Colon (tissue), 2 donors: ENCODE data around the gene HLCS.

ENCODE experiments used
- FAIRE-seq: peaks from 2 replicates; lab custom pipeline; 2012; peaks lifted over from hg19 to GRCh38; lab: Jason Lieb, UNC
- donor health status: control.
- donor health status: control.

The HLCS gene

DNA sequence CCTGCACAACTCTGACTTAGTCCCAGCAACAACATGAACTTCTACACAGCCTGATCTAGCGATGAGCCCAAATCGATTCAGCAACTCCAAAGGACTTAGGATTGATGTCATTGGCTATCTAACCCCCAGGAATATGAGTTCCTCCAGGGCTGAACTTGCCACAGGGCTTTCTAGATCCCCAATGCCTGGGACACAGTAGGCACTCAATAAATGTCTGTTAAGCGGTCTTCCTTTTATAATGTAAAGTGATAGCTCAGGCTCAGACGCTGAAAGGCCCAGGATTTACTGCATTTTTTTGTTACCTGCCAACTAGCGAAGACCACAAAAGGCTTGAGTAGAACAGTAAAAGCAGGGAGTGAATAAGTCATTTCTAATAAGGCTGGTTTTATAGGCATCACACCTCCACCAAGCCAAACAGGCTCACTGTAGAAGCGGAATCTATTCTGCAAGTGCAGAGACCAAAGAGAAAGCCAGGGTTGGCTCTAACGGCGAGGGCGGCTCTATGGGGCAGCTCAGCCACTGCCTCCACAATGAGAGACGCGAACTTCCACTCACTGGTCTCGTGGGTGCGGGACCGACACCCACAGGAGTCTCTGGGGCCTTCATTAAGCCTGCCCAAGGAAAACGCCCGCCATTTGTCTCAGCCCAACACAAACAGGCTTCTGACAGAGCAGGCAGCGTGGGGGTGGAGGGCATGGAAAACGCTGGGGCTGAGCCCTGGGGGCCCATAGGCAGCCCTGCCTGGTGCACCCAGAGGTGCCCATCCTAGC lies 52.0 kb downstream of the HLCS start:
- no peak for FAIRE-seq

DNA sequence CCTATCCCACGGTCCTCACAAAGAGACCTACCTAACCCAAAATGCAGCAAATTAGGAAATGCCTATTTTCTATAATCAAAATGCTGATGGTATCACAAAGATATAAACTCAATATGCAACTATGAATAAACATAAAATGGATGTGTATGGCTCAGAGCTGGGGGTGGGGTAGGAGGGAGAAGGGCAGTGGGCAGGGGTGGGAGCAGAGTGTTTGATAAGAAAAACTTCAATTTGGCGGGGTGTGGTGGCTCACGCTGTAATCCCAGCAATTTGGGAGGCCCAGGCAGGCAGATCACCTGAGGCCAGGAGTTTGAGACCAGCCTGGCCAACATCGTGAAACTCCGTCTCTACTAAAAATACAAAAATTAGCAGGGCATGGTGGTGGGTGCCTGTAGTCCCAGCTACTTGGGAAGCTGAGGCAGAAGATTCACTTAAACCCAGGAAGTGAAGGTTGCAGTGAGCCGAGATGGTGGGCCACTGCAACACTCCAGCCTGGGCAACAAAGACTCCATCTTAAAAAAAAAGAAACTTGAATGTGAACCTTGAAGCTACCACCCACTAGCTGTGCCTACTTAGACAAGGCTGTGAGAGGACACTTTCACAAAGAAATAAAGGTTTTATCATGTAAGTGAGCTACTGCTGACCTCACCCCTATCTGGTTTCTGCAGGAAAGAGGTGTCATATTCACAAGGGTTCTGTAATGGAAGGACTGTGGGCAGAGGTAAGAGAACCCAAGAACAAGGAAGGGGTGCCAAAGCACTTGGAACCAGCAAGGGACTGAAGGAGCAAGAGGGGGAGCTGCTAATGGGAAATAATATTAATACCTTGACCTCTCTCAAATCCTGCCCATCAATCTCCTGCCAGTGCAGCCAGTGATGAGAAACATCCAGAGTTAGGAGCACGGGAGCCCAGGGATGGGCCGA lies 53.0 kb downstream of the HLCS start:
- no peak for FAIRE-seq

DNA sequence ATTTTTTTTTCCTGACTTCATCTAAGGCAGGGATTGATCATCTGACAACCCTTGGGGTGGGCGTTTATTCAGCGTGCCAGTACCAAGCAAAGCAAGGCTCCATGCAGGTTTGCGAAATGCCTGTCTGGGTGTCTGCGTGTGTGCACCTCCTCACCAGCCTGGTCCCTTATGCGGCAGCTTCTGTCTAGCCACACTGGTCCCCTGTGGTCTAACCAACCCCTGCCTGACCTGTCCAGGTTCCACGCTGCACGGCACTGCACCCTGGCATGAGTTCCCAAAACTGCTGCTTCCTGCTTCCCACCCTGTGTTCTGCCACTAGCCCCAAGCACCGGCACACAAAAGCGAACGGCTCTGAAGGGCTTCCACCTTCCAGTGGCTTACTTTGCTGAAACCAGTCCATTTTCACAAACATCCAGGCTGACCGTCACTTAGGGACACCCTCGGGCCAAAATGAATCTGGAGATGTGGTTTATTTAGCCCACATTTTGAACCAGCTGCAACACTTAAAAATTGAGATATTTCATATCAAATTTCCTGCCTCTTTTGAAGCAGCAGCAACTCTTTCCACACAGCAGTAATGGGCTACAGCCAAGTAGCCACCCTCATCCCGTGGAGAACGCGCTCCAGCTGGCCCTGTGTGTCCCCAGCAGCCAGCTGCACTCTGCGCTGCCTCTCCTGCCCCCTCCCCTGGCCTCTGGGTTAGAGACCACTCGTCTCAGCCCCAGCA lies 55.7 kb downstream of the HLCS start:
- no peak for FAIRE-seq

DNA sequence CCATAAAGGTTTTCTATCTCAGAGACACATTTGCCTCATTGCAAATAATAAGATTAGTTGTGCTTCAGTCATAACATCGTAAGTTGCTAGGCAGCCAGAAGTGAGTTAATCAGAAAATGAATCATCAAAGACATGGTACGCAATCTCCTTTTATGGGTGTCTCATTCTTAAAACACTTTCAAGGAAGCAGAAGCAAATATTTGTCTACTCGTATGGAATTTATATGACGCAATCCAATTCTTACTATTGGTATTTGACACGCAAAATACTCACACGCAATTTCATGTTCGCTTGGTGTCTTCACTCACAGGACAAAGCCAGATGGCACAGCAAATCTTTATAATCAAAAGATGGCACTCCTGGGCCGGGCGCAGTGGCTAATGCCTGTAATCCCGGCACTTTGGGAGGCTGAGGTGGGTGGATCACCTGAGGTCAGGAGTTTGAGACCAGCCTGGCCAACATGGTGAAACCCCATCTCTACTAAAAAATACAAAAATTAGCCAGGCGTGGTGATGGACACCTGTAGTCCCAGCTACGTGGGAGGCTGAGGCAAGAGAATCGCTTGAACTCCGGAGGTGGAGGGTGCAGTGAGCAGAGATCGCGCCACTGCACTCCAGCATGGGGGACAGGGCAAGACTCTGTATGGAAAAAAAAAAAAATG lies 56.4 kb downstream of the HLCS start:
- FAIRE-seq: peak; percentile 10

DNA sequence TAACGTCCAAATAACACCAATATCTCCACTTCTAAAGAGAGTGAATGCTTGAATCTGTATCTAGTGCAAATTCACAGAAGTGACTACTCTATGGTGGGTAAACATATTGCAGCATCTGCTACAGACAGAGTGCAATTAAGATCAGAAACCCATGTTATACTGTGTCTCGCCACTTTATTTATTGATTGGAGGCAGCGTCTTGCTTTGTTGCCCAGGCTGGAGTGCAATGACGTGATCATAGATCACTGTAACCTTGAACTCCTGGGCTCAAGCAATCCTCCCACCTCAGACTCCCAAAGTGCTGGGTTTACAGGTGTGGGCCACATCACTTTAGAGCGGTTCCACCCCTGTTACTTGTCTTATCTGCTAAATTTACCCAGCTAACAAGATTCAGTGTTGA lies 57.0 kb downstream of the HLCS start:
- no peak for FAIRE-seq

DNA sequence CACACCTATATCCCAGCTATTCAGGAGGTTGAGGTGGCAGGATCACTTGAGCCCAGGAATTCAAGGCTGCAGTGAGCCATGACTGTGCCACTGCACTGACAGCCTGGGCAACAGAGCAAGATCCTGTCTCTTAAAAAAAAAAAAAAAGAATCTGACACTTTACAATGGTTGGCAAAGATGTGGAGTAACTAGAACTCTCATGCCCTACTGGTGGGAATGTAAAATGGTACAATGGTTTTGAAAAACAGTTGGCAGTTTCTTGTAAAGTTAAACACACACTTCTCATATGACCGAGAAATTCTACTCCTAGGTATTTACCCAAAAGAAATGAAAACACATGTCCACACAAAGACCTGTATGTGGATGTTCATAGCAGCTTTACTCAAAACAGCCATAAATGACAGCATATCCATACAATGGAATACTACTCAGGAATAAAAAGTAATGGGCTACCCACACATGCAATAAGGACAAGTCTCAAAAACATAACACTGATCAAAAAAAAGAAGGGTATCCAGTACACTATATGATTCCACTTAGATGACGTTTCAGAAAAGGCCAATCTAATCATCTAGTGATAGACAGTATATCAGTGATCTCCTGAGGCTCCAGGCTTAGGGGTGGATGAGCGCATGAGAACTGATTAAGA lies 58.1 kb downstream of the HLCS start:
- FAIRE-seq: no peak

DNA sequence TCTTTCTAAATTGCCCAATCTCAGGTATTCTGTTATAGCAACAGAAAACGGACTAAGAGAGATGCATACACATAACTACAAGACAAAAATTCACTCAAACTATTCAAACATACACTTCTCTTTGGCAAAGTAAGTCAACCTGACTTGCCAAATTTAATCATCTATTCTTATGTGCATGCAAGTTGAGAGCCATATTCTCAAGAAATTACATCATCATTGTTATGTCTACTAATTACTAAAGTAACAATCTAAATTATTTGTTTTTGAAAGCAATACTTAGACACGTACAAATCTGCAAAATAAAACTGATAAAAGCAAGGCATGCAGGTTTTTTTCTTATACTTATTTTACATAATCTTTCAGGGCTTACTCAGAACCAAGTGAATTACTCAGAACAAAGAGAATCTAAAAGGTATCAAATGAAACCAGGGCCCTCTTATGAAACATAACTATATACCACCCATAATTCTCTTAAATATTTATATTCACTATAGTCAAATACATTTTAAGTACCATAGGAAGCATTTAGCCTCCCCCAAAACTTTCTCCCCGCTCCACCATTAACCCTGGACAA lies 62.3 kb downstream of the HLCS start:
- FAIRE-seq: no peak

DNA sequence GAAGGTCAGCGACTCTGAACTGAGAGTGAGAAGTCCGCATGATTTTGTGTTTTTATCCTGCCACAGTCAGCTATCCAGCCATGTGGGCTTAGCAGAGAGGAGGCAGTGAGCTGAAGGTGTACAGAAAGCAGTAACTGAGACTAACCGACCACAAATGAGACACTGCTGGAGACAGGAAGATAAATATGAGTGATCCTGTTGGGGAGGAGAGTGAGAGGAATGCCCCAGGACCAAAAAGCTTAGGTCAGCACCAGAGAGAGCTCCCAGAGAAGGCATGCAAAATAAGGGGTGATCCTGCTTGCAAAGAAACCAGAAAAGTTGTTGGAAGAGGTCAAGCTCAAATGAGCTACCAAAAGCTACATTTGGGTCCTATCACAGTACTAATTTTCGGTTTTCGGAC lies 63.7 kb downstream of the HLCS start:
- no peak for FAIRE-seq

DNA sequence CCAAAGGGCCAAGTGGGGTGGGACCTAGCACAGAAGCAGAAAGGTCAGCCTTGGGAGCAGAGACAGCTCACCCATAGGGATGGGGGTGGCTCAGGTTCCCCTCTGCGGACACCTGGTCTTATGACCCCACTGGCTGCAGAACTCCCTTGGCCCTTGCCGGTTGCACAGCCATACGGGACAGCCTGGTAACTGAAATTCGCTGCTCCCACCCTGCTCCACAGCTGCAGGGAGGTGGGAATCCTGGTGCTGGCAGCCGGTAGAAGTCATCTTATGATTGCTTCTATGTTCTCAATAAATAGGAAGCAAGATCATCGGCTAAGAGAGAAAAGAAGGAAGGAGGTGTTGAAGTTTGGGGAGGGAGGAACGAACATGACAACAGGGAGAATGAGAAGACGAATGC lies 64.1 kb downstream of the HLCS start:
- no peak for FAIRE-seq

DNA sequence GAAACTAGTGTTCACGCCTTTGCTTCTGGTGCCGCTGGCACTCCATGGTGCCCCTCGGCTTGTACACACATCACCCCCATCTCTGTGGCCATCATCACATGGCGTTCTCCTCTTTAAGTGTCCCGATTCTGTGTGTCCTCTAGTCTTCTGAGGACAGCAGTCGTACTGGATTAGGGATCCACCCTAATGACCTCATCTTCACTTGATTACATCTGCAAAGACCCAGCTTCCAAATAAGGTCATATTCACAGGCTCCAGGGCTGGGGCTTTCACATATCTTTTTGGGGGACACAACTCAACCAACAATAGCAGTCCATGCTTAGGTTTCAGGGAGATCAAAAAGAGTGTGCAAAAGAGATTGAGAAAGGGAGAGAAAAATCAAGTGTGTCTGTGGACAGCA lies 64.9 kb downstream of the HLCS start:
- no peak for FAIRE-seq

DNA sequence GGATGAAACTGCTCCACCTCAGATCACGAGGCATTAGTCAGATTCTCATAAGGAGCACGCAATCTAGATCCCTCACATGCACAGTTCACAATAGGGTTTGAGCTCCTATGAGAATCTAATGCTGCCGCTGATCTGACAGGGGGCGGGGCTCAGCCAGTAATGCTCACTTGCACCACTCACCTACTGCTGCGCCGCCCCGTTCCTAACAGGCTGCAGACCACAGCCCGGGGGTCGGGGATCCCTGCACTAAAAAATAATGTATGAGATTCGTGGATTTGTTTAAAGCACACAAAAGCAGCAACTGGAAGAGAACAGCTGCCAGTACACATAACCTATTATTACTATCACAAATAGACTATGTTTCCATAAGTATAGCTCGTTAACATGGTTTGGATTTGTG lies 72.9 kb downstream of the HLCS start:
- FAIRE-seq: no peak

DNA sequence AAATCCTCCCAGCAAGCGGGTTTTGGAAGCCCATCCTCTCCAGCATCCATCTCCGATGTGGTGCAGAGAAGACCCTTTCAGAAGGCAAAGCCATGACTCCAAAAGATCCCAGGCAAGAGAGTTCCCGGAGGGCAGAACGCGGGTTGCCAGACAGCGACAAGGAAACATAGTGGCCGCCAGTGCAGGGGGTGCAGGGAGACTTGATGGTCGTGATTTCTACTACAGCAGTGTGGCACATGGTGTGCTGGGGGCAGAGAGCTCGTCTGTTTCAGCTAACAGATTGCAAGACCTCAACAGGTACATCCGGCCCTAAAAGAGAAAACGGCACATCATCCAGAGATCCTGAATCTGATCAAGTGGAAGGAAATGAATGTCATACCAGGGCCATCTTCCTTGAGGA lies 74.3 kb downstream of the HLCS start:
- no peak for FAIRE-seq

DNA sequence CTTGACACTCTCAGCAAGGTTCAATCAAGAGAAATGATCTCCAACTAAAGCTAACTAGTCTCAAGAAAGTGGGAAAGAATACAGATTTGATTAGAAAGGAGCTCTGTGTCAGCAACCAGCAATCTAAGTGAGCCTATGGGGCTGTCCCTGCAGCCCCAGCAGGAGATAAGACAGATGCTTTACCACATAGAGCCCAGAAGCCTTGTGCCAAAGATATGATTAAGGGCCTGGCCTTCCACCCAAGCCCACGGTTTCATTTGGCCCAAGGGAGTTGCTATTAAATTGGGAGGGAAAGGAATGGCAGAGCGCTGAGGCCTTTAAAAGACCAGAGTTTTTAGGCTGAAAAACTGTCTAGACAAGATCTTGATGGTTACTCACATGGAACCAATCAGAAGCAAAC lies 74.8 kb downstream of the HLCS start:
- no peak for FAIRE-seq

DNA sequence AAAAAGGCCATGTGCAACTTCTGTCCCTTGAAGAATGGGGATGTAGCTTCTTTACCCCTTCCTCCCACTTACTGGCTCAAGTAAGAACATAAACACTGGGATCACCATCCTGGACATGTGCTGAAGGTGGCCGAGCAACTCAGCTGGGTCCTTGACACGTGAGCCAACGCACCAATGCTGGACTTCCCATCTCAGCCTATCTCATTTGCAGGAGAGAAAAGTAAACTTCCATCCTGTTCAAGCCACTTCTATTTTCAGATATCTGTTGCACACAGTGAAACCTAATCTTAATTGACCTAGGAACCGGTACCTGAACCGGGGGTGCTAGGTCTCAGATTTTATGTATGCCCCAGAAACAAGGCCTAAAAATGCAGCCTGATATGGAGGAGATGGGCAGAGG lies 75.3 kb downstream of the HLCS start:
- FAIRE-seq: no peak

DNA sequence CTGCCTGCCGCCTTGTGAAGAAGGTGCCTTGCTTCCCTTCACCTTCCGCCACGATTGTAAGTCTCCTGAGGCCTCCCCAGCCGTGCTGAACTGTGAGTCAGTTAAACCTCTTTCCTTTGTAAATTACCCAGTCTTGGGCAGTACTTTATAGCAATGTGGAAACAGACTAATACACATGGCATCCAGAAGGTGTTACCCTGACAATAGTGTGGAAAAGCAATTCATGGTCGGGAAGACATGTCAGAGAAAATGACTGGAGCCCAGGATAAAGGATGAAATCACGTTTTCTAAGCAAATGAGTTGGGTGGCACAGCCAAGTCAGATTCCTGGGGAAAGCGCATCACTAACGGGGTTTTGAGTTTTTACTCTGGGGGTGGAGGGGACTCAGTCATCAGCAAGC lies 76.4 kb downstream of the HLCS start:
- FAIRE-seq: no peak

DNA sequence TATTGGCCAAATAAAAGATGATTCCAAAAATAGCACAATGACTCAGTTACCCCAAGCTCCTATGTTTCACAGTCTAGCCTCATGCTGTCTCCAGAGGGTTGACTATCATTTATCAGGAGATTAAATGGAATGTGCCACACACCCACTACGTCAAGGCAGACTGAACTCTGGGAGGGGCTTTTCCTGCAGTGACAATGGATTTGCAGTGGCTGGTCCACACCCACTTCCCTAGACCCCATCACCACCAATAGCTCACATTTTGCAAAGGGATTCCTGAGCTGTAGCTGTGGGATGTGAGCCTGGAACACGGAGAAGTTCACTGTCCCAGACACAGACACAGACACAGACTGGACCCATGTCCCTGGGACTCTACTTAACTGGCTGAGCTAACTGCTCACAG lies 77.1 kb downstream of the HLCS start:
- no peak for FAIRE-seq

DNA sequence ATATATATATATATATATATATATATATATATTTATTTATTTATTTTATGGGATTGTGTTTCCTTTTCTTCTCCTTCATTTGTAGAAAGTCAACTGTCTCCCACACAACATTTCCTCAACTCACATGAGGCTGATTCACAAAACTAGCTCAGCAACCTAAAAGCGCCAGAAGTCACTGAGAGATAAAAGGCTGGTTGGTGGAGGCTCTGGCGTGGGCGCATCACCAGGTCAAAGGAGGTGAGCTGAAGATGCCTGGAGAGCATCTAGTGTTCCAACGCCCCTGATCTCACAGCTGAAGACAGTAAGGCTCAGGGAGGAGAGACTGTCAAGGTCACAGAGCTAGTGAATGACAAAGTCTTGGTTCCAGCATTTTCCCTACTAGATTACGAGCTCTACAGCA lies 78.0 kb downstream of the HLCS start:
- FAIRE-seq: no peak

DNA sequence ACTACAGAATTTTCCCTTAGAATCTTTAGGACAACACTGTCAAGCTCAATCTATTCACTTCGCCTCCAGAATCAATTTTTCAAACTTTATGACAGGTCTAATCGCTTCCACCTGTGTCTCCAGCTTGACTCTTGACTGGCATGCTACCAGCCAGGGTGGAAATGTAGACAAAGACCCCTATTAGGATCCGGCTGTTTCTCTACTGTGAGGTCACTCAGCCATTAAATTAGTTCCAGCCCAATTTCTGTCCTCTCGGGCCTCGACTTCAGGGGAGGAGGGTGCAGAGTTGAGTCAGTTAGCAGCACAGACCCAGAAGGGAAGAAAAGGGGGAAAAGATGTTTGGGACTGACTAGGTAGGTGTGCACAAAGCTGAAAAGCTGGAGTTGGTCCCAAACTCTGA lies 78.5 kb downstream of the HLCS start:
- no peak for FAIRE-seq

DNA sequence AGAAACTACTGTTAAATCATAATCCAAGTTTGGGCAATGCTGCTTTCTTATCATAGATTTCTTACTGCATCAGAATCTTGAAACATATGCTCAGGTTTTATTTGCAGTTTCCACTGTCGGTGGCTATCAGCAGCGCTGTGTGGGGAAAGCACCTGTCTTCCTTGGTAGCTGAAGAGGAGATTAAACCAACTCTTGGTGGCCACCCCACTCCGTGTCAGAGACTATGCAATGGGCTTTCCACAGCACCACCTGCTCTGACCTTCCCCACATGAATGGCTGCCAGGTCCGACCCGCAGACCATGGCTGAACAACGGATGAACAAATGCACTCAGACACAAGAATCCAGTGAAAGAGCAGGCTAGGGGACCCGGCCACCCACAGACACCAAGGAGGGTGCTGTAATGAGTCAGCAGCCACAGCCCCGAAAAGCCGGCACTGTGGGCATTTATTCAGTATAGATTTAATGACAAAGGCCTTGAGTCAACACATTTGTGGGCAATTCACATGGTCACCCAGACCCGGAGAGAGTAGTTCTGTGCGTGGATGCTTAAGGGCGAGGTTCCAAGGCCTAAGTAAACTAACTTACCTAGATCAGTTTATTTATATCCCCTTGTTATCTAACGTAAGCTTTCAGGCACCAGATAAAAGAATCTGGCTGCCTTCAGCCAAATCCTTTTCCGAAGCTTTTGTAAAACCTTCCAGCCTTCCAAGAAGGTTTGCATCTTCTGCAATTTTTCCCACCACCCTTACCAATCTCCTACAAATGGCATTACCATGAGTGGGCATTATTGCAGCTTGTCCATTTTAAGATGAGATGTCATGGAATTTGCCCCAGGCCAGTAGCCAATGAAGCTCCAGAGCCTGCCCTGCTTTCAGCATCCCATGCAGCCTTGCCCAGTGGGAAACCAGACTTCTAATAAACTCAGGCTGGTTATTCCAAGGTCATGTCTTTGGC lies 82.7 kb downstream of the HLCS start:
- no peak for FAIRE-seq

DNA sequence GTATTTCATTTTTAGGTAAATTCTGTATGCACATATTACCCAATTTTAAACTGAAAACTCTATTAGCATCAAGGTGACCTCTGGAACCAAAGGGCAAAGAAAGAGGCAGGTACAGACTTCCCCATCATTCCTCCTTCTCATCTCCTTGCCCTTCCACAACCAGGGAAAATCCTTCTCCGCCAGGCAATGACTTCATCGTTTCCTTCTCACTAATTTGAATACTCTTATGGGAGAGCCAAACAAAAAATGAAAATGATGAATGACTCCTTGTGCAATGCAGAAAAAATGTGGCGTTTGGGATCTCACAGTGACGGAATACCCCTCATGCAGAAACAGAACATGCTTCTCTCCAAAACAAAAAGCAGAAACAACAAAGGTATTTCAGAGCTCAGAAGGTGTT lies 83.7 kb downstream of the HLCS start:
- no peak for FAIRE-seq
